ENCODE results near the gene ATP8A1.

Gene ATP8A1

GRCh38 chr4:42649870-42650269, 7.0 kb downstream of the ATP8A1 start:
- DNase-seq (ENCODE audit: insufficient read length, low spot score): no peak
- FAIRE-seq: no peak
- TF ChIP-seq POLR2AphosphoS5 (IDR thresholded peaks at IDR 0.05; ENCODE audit: low read depth, low read length): no peak
- no peak for TF ChIP-seq PAX5 (IDR thresholded peaks at IDR 0.05; ENCODE audit: insufficient read depth, low read length, severe bottlenecking)
- TF ChIP-seq SPI1 (IDR thresholded peaks at IDR 0.05; ENCODE audit: low read depth, low read length): no peak
- no peak for TF ChIP-seq POLR2A (IDR thresholded peaks at IDR 0.05; ENCODE audit: low read depth, low read length)
- no peak for TF ChIP-seq POU2F2 (IDR thresholded peaks at IDR 0.05; ENCODE audit: low read depth, low read length)
- no peak for TF ChIP-seq TAF1 (IDR thresholded peaks at IDR 0.05; ENCODE audit: low read depth, low read length)

GRCh38 chr4:42646999-42647541, 9.8 kb downstream of the ATP8A1 start:
- no peak for FAIRE-seq
- no peak for TF ChIP-seq POLR2A (IDR thresholded peaks at IDR 0.05; ENCODE audit: low read depth, low read length)
- TF ChIP-seq POLR2AphosphoS5 (IDR thresholded peaks at IDR 0.05; ENCODE audit: low read depth, low read length): no peak
- no peak for TF ChIP-seq TAF1 (IDR thresholded peaks at IDR 0.05; ENCODE audit: low read depth, low read length)
- no peak for TF ChIP-seq POU2F2 (IDR thresholded peaks at IDR 0.05; ENCODE audit: low read depth, low read length)
- TF ChIP-seq PAX5 (IDR thresholded peaks at IDR 0.05; ENCODE audit: insufficient read depth, low read length, severe bottlenecking): no peak
- no peak for TF ChIP-seq SPI1 (IDR thresholded peaks at IDR 0.05; ENCODE audit: low read depth, low read length)
- DNase-seq (ENCODE audit: insufficient read length, low spot score): no peak

GRCh38 chr4:42646013-42646784, 10.7 kb downstream of the ATP8A1 start:
- no peak for TF ChIP-seq POLR2A (IDR thresholded peaks at IDR 0.05; ENCODE audit: low read depth, low read length)
- no peak for TF ChIP-seq TAF1 (IDR thresholded peaks at IDR 0.05; ENCODE audit: low read depth, low read length)
- no peak for TF ChIP-seq POU2F2 (IDR thresholded peaks at IDR 0.05; ENCODE audit: low read depth, low read length)
- no peak for TF ChIP-seq SPI1 (IDR thresholded peaks at IDR 0.05; ENCODE audit: low read depth, low read length)
- no peak for TF ChIP-seq POLR2AphosphoS5 (IDR thresholded peaks at IDR 0.05; ENCODE audit: low read depth, low read length)
- TF ChIP-seq PAX5 (IDR thresholded peaks at IDR 0.05; ENCODE audit: insufficient read depth, low read length, severe bottlenecking): no peak
- DNase-seq (ENCODE audit: insufficient read length, low spot score) (no peak), FAIRE-seq (peak; percentile 41)

- DNase-seq (ENCODE audit: insufficient read length, low spot score): no peak
- no peak for FAIRE-seq
- TF ChIP-seq SPI1 (IDR thresholded peaks at IDR 0.05; ENCODE audit: low read depth, low read length): no peak
- TF ChIP-seq TAF1 (IDR thresholded peaks at IDR 0.05; ENCODE audit: low read depth, low read length): no peak
- TF ChIP-seq PAX5 (IDR thresholded peaks at IDR 0.05; ENCODE audit: insufficient read depth, low read length, severe bottlenecking): no peak
- no peak for TF ChIP-seq POLR2AphosphoS5 (IDR thresholded peaks at IDR 0.05; ENCODE audit: low read depth, low read length)
- no peak for TF ChIP-seq POLR2A (IDR thresholded peaks at IDR 0.05; ENCODE audit: low read depth, low read length)
- no peak for TF ChIP-seq POU2F2 (IDR thresholded peaks at IDR 0.05; ENCODE audit: low read depth, low read length)
These were observed 12.0 kb downstream of the ATP8A1 start for GRCh38 chr4:42644897-42645296.

GRCh38 chr4:42643685-42644084, 13.2 kb downstream of the ATP8A1 start:
- peak; percentile 87 for FAIRE-seq
- TF ChIP-seq SPI1 (IDR thresholded peaks at IDR 0.05; ENCODE audit: low read depth, low read length): no peak
- 0 out of 2 replicates have a peak, but pooled peaks have one; percentile 36 for TF ChIP-seq TAF1 (IDR thresholded peaks at IDR 0.05; ENCODE audit: low read depth, low read length)
- 0 out of 2 replicates have a peak, but pooled peaks have one; percentile 15 for TF ChIP-seq POU2F2 (IDR thresholded peaks at IDR 0.05; ENCODE audit: low read depth, low read length)
- TF ChIP-seq POLR2A (IDR thresholded peaks at IDR 0.05; ENCODE audit: low read depth, low read length): 0 out of 2 replicates have a peak, but pooled peaks have one; percentile 30
- peak; percentile 54; the same call in 1 of the 2 replicates for TF ChIP-seq POLR2AphosphoS5 (IDR thresholded peaks at IDR 0.05; ENCODE audit: low read depth, low read length)
- TF ChIP-seq PAX5 (IDR thresholded peaks at IDR 0.05; ENCODE audit: insufficient read depth, low read length, severe bottlenecking): no peak
- DNase-seq (ENCODE audit: insufficient read length, low spot score): no peak

- TF ChIP-seq PAX5 (IDR thresholded peaks at IDR 0.05; ENCODE audit: insufficient read depth, low read length, severe bottlenecking): no peak
- TF ChIP-seq POU2F2 (IDR thresholded peaks at IDR 0.05; ENCODE audit: low read depth, low read length): no peak
- no peak for TF ChIP-seq POLR2A (IDR thresholded peaks at IDR 0.05; ENCODE audit: low read depth, low read length)
- TF ChIP-seq TAF1 (IDR thresholded peaks at IDR 0.05; ENCODE audit: low read depth, low read length): no peak
- TF ChIP-seq SPI1 (IDR thresholded peaks at IDR 0.05; ENCODE audit: low read depth, low read length): no peak
- TF ChIP-seq POLR2AphosphoS5 (IDR thresholded peaks at IDR 0.05; ENCODE audit: low read depth, low read length): no peak
- no peak for DNase-seq (ENCODE audit: insufficient read length, low spot score)
These were observed 13.9 kb downstream of the ATP8A1 start for GRCh38 chr4:42642845-42643615.

GRCh38 chr4:42642101-42642797, 14.7 kb downstream of the ATP8A1 start:
- DNase-seq (ENCODE audit: insufficient read length, low spot score) (no peak), FAIRE-seq (peak; percentile 69)
- no peak for TF ChIP-seq POU2F2 (IDR thresholded peaks at IDR 0.05; ENCODE audit: low read depth, low read length)
- TF ChIP-seq POLR2A (IDR thresholded peaks at IDR 0.05; ENCODE audit: low read depth, low read length): no peak
- TF ChIP-seq PAX5 (IDR thresholded peaks at IDR 0.05; ENCODE audit: insufficient read depth, low read length, severe bottlenecking): no peak
- no peak for TF ChIP-seq TAF1 (IDR thresholded peaks at IDR 0.05; ENCODE audit: low read depth, low read length)
- no peak for TF ChIP-seq POLR2AphosphoS5 (IDR thresholded peaks at IDR 0.05; ENCODE audit: low read depth, low read length)
- no peak for TF ChIP-seq SPI1 (IDR thresholded peaks at IDR 0.05; ENCODE audit: low read depth, low read length)

More at GRCh38 chr4:42642845-42643615, 13.9 kb downstream of the ATP8A1 start:
- peak; percentile 31 for FAIRE-seq

GRCh38 chr4:42641656-42642055, 15.2 kb downstream of the ATP8A1 start:
- FAIRE-seq (peak; percentile 60), DNase-seq (ENCODE audit: insufficient read length, low spot score) (no peak)
- TF ChIP-seq SPI1 (IDR thresholded peaks at IDR 0.05; ENCODE audit: low read depth, low read length) (no peak), TAF1 (IDR thresholded peaks at IDR 0.05; ENCODE audit: low read depth, low read length) (no peak), PAX5 (IDR thresholded peaks at IDR 0.05; ENCODE audit: insufficient read depth, low read length, severe bottlenecking) (no peak), POLR2A (IDR thresholded peaks at IDR 0.05; ENCODE audit: low read depth, low read length) (no peak), POU2F2 (IDR thresholded peaks at IDR 0.05; ENCODE audit: low read depth, low read length) (no peak), POLR2AphosphoS5 (IDR thresholded peaks at IDR 0.05; ENCODE audit: low read depth, low read length) (no peak)
